HEK293 (cell line): ENCODE measurements around the gene IFNG.
A peak's percentile ranks its signal among the peaks of the same experiment; 100 is the strongest.
"Not testable (repeated sequence)": the region's sequence is repeated elsewhere in the genome, so short reads cannot be mapped to it uniquely, and the experiment has no call there.

Experiments used
- CTCF ChIA-PET: fragments of 350-600 bp; formaldehyde crosslinking; extraction: SDS; loops from one replicate; lab custom pipeline; 2021; ENCODE audit warnings: antibody characterized with exemption; lab: Yijun Ruan, JAX
- POLR2A ChIA-PET: fragments of 300-600 bp; formaldehyde crosslinking; extraction: SDS; loops from one replicate; lab custom pipeline; 2020; ENCODE audit warnings: antibody characterized with exemption, inconsistent platforms; lab: Yijun Ruan, JAX
- H3K27ac ChIP-seq: fragments of 200-500 bp; sonication (Bioruptor generic); 2 replicates; pipeline ENCODE4 v1.5.1; 2014; ENCODE audit warnings: low read depth, low read length, control low read depth, inconsistent platforms; ENCODE audit errors: extremely low read depth
- H3K36me3 ChIP-seq, 2 experiments: fragments of 200-500 bp in 1 of 2; sonication (Bioruptor generic) in 1 of 2; 1 replicate in 1 of 2; 2 replicates in 1 of 2; pipeline ENCODE4 v1.5.1; 2014 to 2017; ENCODE audit warnings: inconsistent platforms in 2 of 2, low read length in 2 of 2; ENCODE audit not compliant: control insufficient read depth in 2 of 2, insufficient read depth in 1 of 2
- H3K4me1 ChIP-seq: fragments of 200-500 bp; sonication (Bioruptor generic); 2 replicates; pipeline ENCODE4 v1.5.1; 2014; ENCODE audit warnings: mild to moderate bottlenecking, low read length, inconsistent platforms; ENCODE audit not compliant: control insufficient read depth, insufficient read depth
- H3K4me3 ChIP-seq: 2 replicates; pipeline ENCODE4 v1.5.1; 2011; ENCODE audit warnings: low read depth, mild to moderate bottlenecking, control low read depth, low read length, moderate library complexity
- H3K9me3 ChIP-seq: fragments of 200-500 bp; sonication (Bioruptor generic); 2 replicates; pipeline ENCODE4 v1.5.1; 2014; ENCODE audit warnings: low read depth, low read length, inconsistent platforms; ENCODE audit not compliant: control insufficient read depth, insufficient read depth
- BCL11A ChIP-seq: fragments of 450-650 bp; formaldehyde crosslinking; IDR thresholded peaks from 2 replicates; pipeline ENCODE4 v1.5.1; 2016; ENCODE audit warnings: low read depth, missing biosample characterization, missing genetic modification characterization
- GLIS1 ChIP-seq: fragments of 450-650 bp; formaldehyde crosslinking; IDR thresholded peaks from 2 replicates; pipeline ENCODE4 v1.5.1; 2016; ENCODE audit warnings: missing biosample characterization, missing genetic modification characterization
- HIC1 ChIP-seq: fragments of 450-650 bp; formaldehyde crosslinking; IDR thresholded peaks from 2 replicates; pipeline ENCODE4 v1.5.1; 2016; ENCODE audit warnings: missing biosample characterization, missing genetic modification characterization
- IKZF3 ChIP-seq: fragments of 450-650 bp; IDR thresholded peaks from 2 replicates; pipeline ENCODE4 v1.5.0; 2018; ENCODE audit warnings: missing biosample characterization, mild to moderate bottlenecking, missing genetic modification characterization, moderate library complexity
- KLF7 ChIP-seq: fragments of 450-650 bp; formaldehyde crosslinking; IDR thresholded peaks from 2 replicates; pipeline ENCODE4 v1.5.1; 2016; ENCODE audit warnings: missing biosample characterization, missing genetic modification characterization, borderline replicate concordance
- OSR2 ChIP-seq: fragments of 450-650 bp; formaldehyde crosslinking; IDR thresholded peaks from 2 replicates; pipeline ENCODE4 v1.5.1; 2016; ENCODE audit warnings: missing biosample characterization, missing genetic modification characterization
- PATZ1 ChIP-seq: fragments of 450-650 bp; formaldehyde crosslinking; IDR thresholded peaks from 2 replicates; pipeline ENCODE4 v1.5.1; 2016; ENCODE audit warnings: missing biosample characterization, missing genetic modification characterization
- SCRT1 ChIP-seq: fragments of 450-650 bp; formaldehyde crosslinking; IDR thresholded peaks from 2 replicates; pipeline ENCODE4 v1.5.1; 2016; ENCODE audit warnings: missing biosample characterization, missing genetic modification characterization, borderline replicate concordance
- SCRT2 ChIP-seq: fragments of 450-650 bp; formaldehyde crosslinking; IDR thresholded peaks from 2 replicates; pipeline ENCODE4 v1.5.1; 2016; ENCODE audit warnings: missing biosample characterization, missing genetic modification characterization
- SP7 ChIP-seq: fragments of 450-650 bp; formaldehyde crosslinking; IDR thresholded peaks from 2 replicates; pipeline ENCODE4 v1.5.1; 2016; ENCODE audit warnings: missing biosample characterization, missing genetic modification characterization
- TCF7L2 ChIP-seq: IDR thresholded peaks from 2 replicates; pipeline ENCODE4 v1.6.1; 2011; ENCODE audit warnings: low read depth, mild to moderate bottlenecking, inconsistent platforms, low read length, moderate library complexity, borderline replicate concordance
- TRIM28 ChIP-seq: IDR thresholded peaks from 2 replicates; pipeline ENCODE4 v1.6.1; 2011; ENCODE audit warnings: low read length, control low read depth, borderline replicate concordance
- ZBTB17 ChIP-seq: fragments of 450-650 bp; formaldehyde crosslinking; IDR thresholded peaks from 2 replicates; pipeline ENCODE4 v1.5.1; 2016; ENCODE audit warnings: missing biosample characterization, missing genetic modification characterization
- ZBTB20 ChIP-seq: fragments of 450-650 bp; formaldehyde crosslinking; IDR thresholded peaks from 2 replicates; pipeline ENCODE4 v1.5.1; 2016; ENCODE audit warnings: missing biosample characterization, missing genetic modification characterization
- ZBTB48 ChIP-seq: fragments of 450-650 bp; formaldehyde crosslinking; IDR thresholded peaks from 2 replicates; pipeline ENCODE4 v1.5.1; 2016; ENCODE audit warnings: missing biosample characterization, missing genetic modification characterization
- ZBTB6 ChIP-seq: fragments of 450-650 bp; formaldehyde crosslinking; IDR thresholded peaks from 2 replicates; pipeline ENCODE4 v1.5.1; 2017; ENCODE audit warnings: missing biosample characterization, missing genetic modification characterization
- ZBTB8A ChIP-seq: fragments of 450-650 bp; formaldehyde crosslinking; IDR thresholded peaks from 2 replicates; pipeline ENCODE4 v1.5.1; 2016; ENCODE audit warnings: missing biosample characterization, missing genetic modification characterization
- ZNF132 ChIP-seq: fragments of 450-650 bp; formaldehyde crosslinking; IDR thresholded peaks from 2 replicates; pipeline ENCODE4 v1.5.1; 2017; ENCODE audit warnings: missing biosample characterization, missing genetic modification characterization, borderline replicate concordance
- ZNF24 ChIP-seq: fragments of 450-650 bp; formaldehyde crosslinking; IDR thresholded peaks from 2 replicates; pipeline ENCODE4 v1.5.1; 2016; ENCODE audit warnings: missing biosample characterization, missing genetic modification characterization
- ZNF366 ChIP-seq: fragments of 450-650 bp; formaldehyde crosslinking; conservative IDR thresholded peaks from 2 replicates; pipeline ENCODE4 v1.5.1; 2016; ENCODE audit warnings: missing biosample characterization, missing genetic modification characterization
- ZNF394 ChIP-seq: fragments of 450-650 bp; formaldehyde crosslinking; IDR thresholded peaks from 2 replicates; pipeline ENCODE4 v1.5.1; 2016; ENCODE audit warnings: missing biosample characterization, missing genetic modification characterization, mild to moderate bottlenecking, moderate library complexity, borderline replicate concordance
- ZNF610 ChIP-seq: fragments of 450-650 bp; formaldehyde crosslinking; IDR thresholded peaks from 2 replicates; pipeline ENCODE4 v1.5.1; 2016; ENCODE audit warnings: missing biosample characterization, missing genetic modification characterization, borderline replicate concordance
- ZNF660 ChIP-seq: fragments of 450-650 bp; IDR thresholded peaks from 2 replicates; pipeline ENCODE4 v1.5.1; 2018; ENCODE audit warnings: missing biosample characterization, mild to moderate bottlenecking, missing genetic modification characterization
- ZNF707 ChIP-seq: fragments of 450-650 bp; formaldehyde crosslinking; IDR thresholded peaks from 2 replicates; pipeline ENCODE4 v1.5.1; 2016; ENCODE audit warnings: missing biosample characterization, missing genetic modification characterization
- ZSCAN30 ChIP-seq: fragments of 450-650 bp; IDR thresholded peaks from 2 replicates; pipeline ENCODE4 v1.5.1; 2018; ENCODE audit warnings: missing biosample characterization, mild to moderate bottlenecking, missing genetic modification characterization, moderate library complexity
- ZXDB ChIP-seq: fragments of 450-650 bp; formaldehyde crosslinking; IDR thresholded peaks from 2 replicates; pipeline ENCODE4 v1.5.1; 2016; ENCODE audit warnings: missing biosample characterization, missing genetic modification characterization
- TF ChIP-seq, protein P1 (sequence below): fragments of 450-650 bp; formaldehyde crosslinking; IDR thresholded peaks from 2 replicates; pipeline ENCODE4 v1.5.1; 2016; ENCODE audit warnings: missing biosample characterization, missing genetic modification characterization

Gene IFNG

DNA sequence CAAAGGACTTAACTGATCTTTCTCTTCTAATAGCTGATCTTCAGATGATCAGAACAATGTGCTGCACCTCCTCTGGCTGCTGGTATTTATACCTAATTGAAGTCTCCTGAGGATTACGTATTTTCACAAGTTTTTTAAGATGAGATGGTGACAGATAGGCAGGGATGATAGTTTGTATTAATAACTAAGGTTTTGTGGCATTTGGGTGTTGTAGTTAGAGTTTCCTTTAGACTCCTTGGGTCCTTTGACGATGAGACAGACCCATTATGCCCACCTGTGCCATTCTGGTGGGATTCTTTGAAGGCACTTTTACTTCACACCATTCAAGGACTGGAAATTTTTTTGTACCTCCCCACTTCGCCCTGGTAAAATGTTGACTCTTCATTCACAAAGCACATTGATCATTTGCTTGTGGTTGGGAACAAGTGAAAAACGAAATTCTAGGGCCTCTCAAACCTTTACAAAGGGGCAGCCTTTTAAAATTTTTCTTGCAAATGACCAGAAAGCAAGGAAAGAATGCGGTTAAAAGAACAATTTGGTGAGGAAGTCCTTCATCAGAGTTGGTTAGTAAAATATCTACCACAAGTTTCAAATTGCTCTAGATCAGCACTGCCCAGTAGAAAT is at the start of gene IFNG:
TSS of gene IFNG (minus strand) at position 60 of the 624 bp plus-strand sequence. CDS start 125 bp downstream, outside the sequence.
- TF ChIP-seq ZNF132 (tag by site-specific recombination) (no peak), ZNF610 (tag by site-specific recombination) (no peak), ZNF707 (tag by site-specific recombination) (no peak), KLF7 (tag by site-specific recombination) (no peak), BCL11A (no peak), SCRT1 (tag by site-specific recombination) (no peak)
- TF ChIP-seq, protein P1, sequence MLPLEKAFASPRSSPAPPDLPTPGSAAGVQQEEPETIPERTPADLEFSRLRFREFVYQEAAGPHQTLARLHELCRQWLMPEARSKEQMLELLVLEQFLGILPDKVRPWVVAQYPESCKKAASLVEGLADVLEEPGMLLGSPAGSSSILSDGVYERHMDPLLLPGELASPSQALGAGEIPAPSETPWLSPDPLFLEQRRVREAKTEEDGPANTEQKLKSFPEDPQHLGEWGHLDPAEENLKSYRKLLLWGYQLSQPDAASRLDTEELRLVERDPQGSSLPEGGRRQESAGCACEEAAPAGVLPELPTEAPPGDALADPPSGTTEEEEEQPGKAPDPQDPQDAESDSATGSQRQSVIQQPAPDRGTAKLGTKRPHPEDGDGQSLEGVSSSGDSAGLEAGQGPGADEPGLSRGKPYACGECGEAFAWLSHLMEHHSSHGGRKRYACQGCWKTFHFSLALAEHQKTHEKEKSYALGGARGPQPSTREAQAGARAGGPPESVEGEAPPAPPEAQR (tag by site-specific recombination): no peak
- Histone ChIP-seq H3K4me1 (no peaks in the 10 kb centered on the region), H3K36me3 (no peaks in the 10 kb centered on the region), H3K4me3 (no peak within 1 kb of the TSS), H3K27ac (no peak within 1 kb of the TSS), H3K9me3 (no peaks in the 10 kb centered on the region)
- CTCF ChIA-PET: interaction anchor here (0.8 to 3.0 kb wide), 4 partner anchors 9 to 122 kb away, joined by 3 to 20 read pairs (median 12); no protein-coding TSS in a partner anchor
- POLR2A ChIA-PET: no interaction called here

- H3K36me3 ChIP-seq, CTCF ChIA-PET, H3K9me3 ChIP-seq, H3K4me3 ChIP-seq, POLR2A ChIA-PET, H3K4me1 ChIP-seq: not testable (repeated sequence)
- peak overlapping the region; percentile 91 for H3K27ac ChIP-seq
- TF ChIP-seq SP7 (0 out of 2 replicates have a peak, but pooled peaks have one; percentile 13), TCF7L2 (peak; percentile 93), OSR2 (tag by site-specific recombination) (peak; percentile 85), ZBTB8A (tag by site-specific recombination) (peak; percentile 82), GLIS1 (peak; percentile 52; the same call in 1 of the 2 replicates), ZNF24 (tag by site-specific recombination) (0 out of 2 replicates have a peak, but pooled peaks have one; percentile 13), ZBTB48 (tag by site-specific recombination) (peak; percentile 83), ZBTB20 (tag by site-specific recombination) (peak; percentile 73; the same call in 1 of the 2 replicates), SCRT2 (tag by site-specific recombination) (0 out of 2 replicates have a peak, but pooled peaks have one; percentile 47), IKZF3 (tag by site-specific recombination) (peak; percentile 92), ZSCAN30 (tag by site-specific recombination) (0 out of 2 replicates have a peak, but pooled peaks have one; percentile 44), ZNF366 (peak; percentile 49), TRIM28 (peak; percentile 90), PATZ1 (tag by site-specific recombination) (0 out of 2 replicates have a peak, but pooled peaks have one; percentile 15), ZBTB6 (tag by site-specific recombination) (peak; percentile 46; the same call in 1 of the 2 replicates), ZBTB17 (peak; percentile 68), ZXDB (0 out of 2 replicates have a peak, but pooled peaks have one; percentile 13), ZNF394 (peak; percentile 49; the same call in 1 of the 2 replicates), HIC1 (tag by site-specific recombination) (peak; percentile 65), ZNF660 (tag by site-specific recombination) (peak; percentile 13; the same call in 1 of the 2 replicates)
These were observed 49.6 kb upstream of the IFNG start for GRCh38 chr12:68209048-68209728.
